PFSK-1 (cell line): ENCODE data around the gene NHSL2. TPM values are rescaled to one million over a fixed set of nuclear protein-coding genes. Genes with fewer than 3 reads are reported as not detected.

Source experiments
- FOXP2 ChIP-seq: optimal IDR thresholded peaks from 2 replicates; pipeline ENCODE3; 2011; ENCODE audit warnings: borderline replicate concordance, control low read depth, inconsistent platforms; ENCODE audit not compliant: insufficient read depth; ENCODE audit errors: extremely low read length, extremely low read depth
- POLR2AphosphoS5 ChIP-seq: IDR thresholded peaks from 2 replicates; pipeline ENCODE4 v1.6.1; 2012; ENCODE audit warnings: low read depth, mild to moderate bottlenecking, control low read depth, low read length, moderate library complexity
- SIN3A ChIP-seq: IDR thresholded peaks from 2 replicates; pipeline ENCODE4 v1.6.1; 2012; ENCODE audit warnings: mild to moderate bottlenecking, low read length, moderate library complexity, borderline replicate concordance; ENCODE audit not compliant: insufficient read depth
- TAF1 ChIP-seq: IDR thresholded peaks from 2 replicates; pipeline ENCODE4 v1.6.1; 2012; ENCODE audit warnings: low read length, control low read depth, borderline replicate concordance; ENCODE audit not compliant: insufficient read depth
- polyA plus RNA-seq: library from polyadenylated mRNA; unstranded; fragments of >200 nt; gene quantifications from one replicate; pipeline ENCODE4 v1.2.1, GENCODE V29; 2012; ENCODE audit warnings: low read depth, missing spikeins; ENCODE audit not compliant: insufficient read length
- TF ChIP-seq, protein P1 (sequence below), 2 experiments: IDR thresholded peaks; 2 replicates each; pipeline versions ENCODE4 v1.6.1 to v1.8.0; 2011 to 2012; ENCODE audit warnings: low read depth in 2 of 2, low read length in 2 of 2, control low read depth in 1 of 2, inconsistent platforms in 1 of 2, mild to moderate bottlenecking in 1 of 2, moderate library complexity in 1 of 2; ENCODE audit not compliant: insufficient read depth in 1 of 2

NHSL2 gene
- polyA plus RNA-seq = 2.6 TPM

- TF ChIP-seq SIN3A = no peak
- TF ChIP-seq TAF1 = no peak
- TF ChIP-seq FOXP2 = no peak
Observed at GRCh38 chrX:71910643-71910985, at the start of gene NHSL2. TSS of gene NHSL2 (plus strand) at chrX:71910845.

- TF ChIP-seq, protein P1, sequence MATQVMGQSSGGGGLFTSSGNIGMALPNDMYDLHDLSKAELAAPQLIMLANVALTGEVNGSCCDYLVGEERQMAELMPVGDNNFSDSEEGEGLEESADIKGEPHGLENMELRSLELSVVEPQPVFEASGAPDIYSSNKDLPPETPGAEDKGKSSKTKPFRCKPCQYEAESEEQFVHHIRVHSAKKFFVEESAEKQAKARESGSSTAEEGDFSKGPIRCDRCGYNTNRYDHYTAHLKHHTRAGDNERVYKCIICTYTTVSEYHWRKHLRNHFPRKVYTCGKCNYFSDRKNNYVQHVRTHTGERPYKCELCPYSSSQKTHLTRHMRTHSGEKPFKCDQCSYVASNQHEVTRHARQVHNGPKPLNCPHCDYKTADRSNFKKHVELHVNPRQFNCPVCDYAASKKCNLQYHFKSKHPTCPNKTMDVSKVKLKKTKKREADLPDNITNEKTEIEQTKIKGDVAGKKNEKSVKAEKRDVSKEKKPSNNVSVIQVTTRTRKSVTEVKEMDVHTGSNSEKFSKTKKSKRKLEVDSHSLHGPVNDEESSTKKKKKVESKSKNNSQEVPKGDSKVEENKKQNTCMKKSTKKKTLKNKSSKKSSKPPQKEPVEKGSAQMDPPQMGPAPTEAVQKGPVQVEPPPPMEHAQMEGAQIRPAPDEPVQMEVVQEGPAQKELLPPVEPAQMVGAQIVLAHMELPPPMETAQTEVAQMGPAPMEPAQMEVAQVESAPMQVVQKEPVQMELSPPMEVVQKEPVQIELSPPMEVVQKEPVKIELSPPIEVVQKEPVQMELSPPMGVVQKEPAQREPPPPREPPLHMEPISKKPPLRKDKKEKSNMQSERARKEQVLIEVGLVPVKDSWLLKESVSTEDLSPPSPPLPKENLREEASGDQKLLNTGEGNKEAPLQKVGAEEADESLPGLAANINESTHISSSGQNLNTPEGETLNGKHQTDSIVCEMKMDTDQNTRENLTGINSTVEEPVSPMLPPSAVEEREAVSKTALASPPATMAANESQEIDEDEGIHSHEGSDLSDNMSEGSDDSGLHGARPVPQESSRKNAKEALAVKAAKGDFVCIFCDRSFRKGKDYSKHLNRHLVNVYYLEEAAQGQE (IDR thresholded peaks at IDR 0.05; ENCODE audit: insufficient read depth in 1 of 2, low read depth in 2 of 2, low read length in 2 of 2) = no peak
- TF ChIP-seq TAF1 (no peak), FOXP2 (no peak), POLR2AphosphoS5 (no peak), SIN3A (no peak)
Observed at GRCh38 chrX:71867680-71868079, 43.0 kb upstream of the NHSL2 start.

DNA sequence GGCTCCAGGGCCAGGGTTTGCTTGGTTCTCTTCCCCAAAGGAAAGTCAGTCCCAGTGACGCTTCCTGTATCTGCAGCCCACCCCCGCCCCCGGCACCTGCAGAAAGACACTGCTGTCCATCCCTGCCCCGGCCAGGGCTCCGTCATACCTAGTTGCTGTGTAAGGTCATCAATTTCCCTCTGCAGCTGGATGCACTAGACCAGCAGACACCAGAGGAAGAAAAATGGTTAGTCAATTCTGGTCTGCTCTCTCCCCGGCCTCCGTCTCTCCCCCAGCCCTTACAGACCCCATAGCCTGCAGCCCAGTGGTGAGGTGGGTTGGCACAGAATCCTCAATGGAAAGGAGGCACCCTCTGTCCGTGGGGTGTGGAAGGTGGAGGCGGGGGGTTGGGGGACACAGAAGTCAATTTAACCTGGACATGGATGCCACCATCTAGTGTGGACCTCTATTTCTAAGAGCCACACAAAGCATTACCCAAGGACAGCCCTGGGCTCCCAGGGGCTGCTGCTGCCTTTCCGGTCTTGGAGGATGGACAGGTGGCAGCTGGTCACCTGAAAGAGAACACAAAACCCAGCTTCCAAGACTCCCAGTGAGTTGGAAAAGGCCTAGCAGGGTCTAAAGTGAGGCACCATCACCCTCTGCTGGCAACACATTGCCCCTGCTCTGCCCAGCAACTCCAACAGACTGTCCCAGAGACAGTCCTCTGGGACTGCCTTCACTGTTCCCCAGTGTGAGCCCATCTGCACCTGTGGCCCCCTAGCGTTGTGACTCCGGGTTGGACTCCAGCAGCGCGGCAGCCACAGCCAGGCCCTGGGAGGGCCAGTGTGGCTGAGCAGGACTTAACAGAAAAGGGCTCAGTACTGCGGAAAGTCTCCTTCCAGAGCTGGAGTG, 40.2 kb upstream of the NHSL2 start:
- TF ChIP-seq TAF1 = no peak
- TF ChIP-seq FOXP2 = no peak
- no peak for TF ChIP-seq SIN3A
- TF ChIP-seq, protein P1 (IDR thresholded peaks at IDR 0.05; ENCODE audit: insufficient read depth in 1 of 2, low read depth in 2 of 2, low read length in 2 of 2) = no peak
- no peak for TF ChIP-seq POLR2AphosphoS5

GRCh38 chrX:71871367-71871766, 39.3 kb upstream of the NHSL2 start:
- no peak for TF ChIP-seq POLR2AphosphoS5
- TF ChIP-seq SIN3A = no peak
- TF ChIP-seq, protein P1 (IDR thresholded peaks at IDR 0.05; ENCODE audit: insufficient read depth in 1 of 2, low read depth in 2 of 2, low read length in 2 of 2) = no peak
- no peak for TF ChIP-seq TAF1
- no peak for TF ChIP-seq FOXP2

DNA sequence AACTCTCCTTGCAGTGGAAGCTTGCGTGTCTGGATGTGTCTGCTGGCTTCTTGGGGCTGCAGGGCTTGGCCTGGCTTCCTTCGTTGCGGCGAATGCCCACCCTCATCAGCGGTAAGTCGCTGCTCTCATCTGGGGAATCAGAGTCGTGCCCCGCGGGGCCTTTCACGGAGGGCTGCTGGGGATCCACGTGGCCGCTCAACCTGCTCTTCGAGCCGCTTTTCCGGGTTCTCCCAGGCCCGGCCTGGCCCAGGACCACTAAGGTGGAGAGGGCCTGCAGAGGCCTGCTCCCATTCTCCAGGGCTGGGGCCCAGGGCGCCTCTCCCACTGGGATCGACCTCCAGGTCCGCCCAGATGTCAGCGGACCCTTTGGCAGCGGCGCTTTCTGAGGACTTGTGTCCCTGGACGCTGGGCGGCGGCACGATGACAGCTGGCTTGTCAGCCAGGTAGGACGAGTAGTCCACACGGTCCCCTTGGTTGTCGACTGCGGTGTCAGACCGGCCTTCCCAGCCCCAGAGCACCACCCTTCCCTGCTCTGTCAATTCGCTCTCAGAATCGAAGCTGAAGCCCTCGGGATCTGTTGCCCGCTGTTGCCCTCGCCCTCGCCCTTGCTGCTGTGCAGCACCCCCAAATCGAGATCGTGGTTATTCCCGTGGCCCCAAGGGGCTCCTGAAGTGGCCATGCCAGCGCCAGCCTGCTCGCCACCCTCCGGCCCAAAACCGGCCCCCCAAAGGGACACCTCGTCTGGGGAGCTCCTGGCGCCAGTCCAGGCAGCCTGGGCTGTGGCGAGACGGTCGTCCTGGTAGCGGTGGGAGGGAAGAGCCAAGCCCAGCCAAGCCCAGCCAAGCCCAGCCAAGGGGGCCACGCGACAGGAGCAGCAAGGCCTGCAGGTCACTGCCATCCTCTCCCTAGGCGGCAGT, 37.8 kb upstream of the NHSL2 start:
- TF ChIP-seq POLR2AphosphoS5 (no peak), FOXP2 (no peak), SIN3A (no peak), TAF1 (no peak)
- TF ChIP-seq, protein P1 (IDR thresholded peaks at IDR 0.05; ENCODE audit: insufficient read depth in 1 of 2, low read depth in 2 of 2, low read length in 2 of 2) = no peak
